Loucy (cell line): ENCODE measurements around the gene ARHGDIB.

Experiments used
- EZH2phosphoT487 ChIP-seq: fragments of 200-600 bp; IDR thresholded peaks from 2 replicates; pipeline ENCODE4 v1.6.1; 2018; ENCODE audit warnings: antibody characterized with exemption, mild to moderate bottlenecking, moderate library complexity, borderline replicate concordance
- TF ChIP-seq, protein P1 (sequence below): fragments of 200-600 bp; sonication (generic); conservative IDR thresholded peaks from 2 replicates; pipeline ENCODE4 v1.5.1; 2014; ENCODE audit warnings: mild to moderate bottlenecking, antibody characterized with exemption, low read length

DNA sequence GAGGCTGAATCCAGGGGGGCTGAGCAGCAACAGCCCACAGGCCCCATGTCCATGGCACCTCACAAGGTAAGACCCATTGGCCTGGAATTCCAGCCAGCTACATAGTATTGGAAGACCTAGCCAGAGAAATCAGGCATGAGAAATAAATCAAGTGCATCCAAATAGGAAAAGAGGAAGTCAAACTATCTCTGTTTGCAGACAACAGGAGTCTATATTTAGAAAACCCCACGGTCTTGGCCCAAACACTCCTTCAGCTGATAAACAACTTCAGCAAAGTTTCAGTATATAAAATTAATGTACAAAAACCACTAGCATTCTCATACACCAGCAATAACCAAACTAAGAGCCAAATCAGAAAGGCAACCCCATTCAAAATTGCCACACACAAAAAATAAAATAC lies 28.4 kb upstream of the ARHGDIB start:
- TF ChIP-seq, protein P1, sequence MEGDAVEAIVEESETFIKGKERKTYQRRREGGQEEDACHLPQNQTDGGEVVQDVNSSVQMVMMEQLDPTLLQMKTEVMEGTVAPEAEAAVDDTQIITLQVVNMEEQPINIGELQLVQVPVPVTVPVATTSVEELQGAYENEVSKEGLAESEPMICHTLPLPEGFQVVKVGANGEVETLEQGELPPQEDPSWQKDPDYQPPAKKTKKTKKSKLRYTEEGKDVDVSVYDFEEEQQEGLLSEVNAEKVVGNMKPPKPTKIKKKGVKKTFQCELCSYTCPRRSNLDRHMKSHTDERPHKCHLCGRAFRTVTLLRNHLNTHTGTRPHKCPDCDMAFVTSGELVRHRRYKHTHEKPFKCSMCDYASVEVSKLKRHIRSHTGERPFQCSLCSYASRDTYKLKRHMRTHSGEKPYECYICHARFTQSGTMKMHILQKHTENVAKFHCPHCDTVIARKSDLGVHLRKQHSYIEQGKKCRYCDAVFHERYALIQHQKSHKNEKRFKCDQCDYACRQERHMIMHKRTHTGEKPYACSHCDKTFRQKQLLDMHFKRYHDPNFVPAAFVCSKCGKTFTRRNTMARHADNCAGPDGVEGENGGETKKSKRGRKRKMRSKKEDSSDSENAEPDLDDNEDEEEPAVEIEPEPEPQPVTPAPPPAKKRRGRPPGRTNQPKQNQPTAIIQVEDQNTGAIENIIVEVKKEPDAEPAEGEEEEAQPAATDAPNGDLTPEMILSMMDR = no peak
- TF ChIP-seq EZH2phosphoT487 = no peak
